Left lobe of liver (tissue), 2 donors: ENCODE data around the gene ARL16. TPM values are rescaled to one million over a fixed set of nuclear protein-coding genes. Genes with fewer than 3 reads are reported as not detected.

ENCODE experiments used
- ATAC-seq: fragments of 200-7000 bp; cut with Tn5 transposase; one replicate; pipeline ENCODE4 v1.9.1; 2020; ENCODE audit warnings: mild to moderate bottlenecking, moderate library complexity
- DNase-seq: peaks from one replicate; pipeline ENCODE4 v3.0.0-alpha.2; 2020; ENCODE audit warnings: low spot score
- total RNA-seq: library from RNA; stranded (reverse); gene quantifications from one replicate; pipeline ENCODE4 v1.2.1, GENCODE V29; 2021
- donor health status: DM: no; HTN: no; CAD: no; lungs with moderate emphysema.
- donor health status: DM: no; HTN: yes; CAD: no.

ARL16 gene
- total RNA-seq, 1 donor from 2014 or later = 5.1 TPM

DNA sequence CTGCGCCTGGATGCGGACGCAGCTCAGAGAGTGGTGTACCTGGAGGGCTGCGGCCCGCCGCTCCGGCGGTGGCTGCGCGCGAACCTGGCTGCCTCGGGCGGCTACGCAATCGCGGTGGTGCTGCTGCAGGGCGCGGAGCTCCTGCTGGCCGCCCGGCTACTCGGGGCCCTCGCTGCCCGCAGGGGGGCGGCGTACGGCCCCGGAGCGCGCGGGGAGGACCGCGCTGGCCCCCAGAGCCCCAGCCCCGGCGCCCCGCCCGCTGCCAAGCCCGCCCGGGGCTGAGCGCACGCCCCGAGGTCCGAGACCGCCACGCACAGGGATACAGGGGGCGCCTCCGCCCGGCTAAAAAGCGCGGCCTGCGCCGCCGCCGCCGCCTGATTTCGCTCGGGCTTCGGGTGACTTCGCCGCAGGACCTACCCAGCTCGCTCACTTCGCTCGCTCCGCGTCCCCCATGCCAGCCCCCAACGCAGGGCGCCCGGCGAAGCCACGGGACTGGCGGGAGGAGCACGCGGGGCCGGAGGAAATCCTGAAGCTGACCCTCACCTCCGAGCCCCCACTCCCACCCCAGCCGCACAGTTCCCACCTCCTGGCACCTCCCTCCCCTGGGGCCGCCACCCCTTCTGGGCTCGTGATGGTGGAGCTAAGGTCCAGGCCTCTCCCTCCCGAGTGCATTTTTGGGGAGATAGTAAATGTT lies 35.4 kb downstream of the ARL16 start:
- DNase-seq (no peak), ATAC-seq (no peak)

DNA sequence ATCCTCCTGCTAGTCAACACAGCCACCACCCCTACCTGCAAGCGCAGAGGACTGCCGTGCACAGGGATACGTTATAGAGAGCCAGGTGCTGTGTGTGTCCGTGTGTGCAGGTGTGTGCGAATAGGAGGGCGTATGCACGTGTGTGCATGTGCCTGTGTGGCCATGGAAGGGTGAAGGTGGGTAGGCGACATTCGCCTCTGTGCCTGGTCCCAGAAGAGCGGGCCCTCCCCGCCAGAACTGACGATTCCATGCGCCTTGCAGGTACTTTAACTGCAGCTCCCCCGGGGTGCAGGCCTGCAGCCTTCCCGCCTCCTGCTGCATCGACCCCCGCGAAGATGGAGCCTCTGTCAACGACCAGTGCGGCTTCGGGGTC lies 36.0 kb downstream of the ARL16 start:
- DNase-seq (no peak), ATAC-seq (no peak)

DNA sequence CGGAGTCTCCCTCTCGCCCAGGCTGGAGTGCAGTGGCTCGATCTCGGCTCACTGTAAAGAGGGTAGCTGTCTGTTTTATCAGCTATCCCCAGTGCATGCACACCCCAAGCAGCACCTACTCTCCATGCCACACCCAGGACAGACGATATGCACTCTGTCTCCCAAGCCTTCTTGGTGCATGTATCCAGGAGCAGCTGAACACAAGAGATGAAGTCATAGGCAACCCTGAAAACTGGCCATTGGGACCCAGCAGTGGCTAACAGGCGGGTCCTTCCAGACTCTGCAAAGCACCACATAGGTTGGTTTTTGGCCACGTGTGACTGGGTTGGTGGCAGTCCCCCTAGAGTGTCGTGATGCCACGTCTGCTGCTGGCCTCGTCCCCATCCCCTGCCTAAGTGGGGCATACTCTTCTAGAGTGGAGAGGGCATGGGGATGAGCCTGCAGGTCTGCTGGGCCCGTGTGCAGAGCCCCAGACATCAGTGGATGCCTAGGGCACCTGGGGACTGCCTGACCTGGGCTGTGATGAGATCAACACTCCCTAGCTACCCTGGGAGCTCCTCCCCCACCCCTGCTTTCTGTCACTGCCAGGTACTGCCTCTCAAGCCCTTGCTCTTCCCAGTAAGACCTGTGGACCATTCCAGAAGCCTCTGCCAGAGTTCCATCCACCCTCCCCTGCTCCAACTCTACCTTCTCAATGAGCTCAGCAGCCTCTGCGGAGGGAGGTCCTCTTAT lies 36.6 kb downstream of the ARL16 start:
- ATAC-seq (no peak), DNase-seq (no peak)

DNA sequence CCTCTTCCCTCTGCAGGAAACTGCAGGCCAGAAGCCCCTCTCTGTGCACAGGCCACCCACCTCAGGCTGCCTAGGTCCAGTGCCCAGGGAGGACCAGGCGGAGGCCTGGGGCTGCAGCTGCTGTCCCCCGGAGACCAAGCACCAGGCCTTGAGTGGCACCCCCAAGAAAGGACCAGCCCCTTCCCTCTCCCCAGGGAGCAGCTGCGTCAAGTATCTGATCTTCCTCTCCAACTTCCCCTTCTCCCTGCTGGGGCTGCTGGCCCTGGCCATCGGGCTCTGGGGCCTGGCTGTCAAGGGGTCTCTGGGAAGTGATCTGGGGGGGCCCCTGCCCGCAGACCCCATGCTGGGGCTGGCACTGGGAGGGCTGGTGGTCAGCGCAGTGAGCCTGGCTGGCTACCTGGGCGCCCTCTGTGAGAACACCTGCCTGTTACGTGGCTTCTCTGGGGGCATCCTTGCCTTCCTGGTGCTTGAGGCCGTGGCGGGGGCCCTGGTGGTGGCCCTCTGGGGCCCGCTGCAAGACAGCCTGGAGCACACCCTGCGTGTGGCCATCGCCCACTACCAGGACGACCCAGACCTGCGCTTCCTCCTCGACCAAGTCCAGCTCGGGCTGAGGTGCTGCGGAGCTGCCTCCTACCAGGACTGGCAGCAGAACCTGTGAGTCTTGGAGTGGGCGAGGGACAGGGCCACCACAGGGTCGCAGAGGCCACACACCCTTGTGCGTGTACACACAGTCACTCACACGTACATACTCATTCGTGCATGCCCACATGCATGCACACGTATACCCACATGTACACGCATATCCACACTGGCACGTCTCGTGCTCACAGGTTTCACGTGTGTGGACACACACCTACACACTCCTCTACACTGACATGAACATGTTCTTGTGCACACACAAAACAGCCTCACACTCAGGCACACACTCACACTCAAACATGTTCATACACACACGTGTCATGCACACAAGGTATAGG lies 38.3 kb downstream of the ARL16 start:
- no peak for ATAC-seq

DNA sequence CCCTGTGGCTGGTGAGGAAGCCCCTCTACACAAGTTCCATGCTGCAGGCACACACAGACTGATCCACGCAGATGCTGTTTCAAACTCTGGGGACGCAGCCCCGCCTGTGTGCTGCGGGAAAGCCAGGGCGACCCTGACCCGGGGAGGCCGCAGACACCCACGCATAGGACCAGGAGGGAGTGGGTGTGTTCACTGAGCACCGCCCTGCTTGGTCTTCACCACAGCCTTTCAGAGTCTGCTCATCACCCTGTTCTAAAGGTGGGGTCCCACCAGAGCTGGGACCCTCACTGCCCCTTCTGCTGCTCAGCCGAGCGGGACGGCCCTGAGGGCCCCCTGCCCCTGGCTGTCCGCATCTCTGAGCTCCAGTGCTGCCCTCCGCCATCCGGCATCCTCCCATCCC lies 39.1 kb downstream of the ARL16 start:
- ATAC-seq (no peak), DNase-seq (no peak)

More for the DNA sequence above, 38.3 kb downstream of the ARL16 start:
- DNase-seq = no peak

DNA sequence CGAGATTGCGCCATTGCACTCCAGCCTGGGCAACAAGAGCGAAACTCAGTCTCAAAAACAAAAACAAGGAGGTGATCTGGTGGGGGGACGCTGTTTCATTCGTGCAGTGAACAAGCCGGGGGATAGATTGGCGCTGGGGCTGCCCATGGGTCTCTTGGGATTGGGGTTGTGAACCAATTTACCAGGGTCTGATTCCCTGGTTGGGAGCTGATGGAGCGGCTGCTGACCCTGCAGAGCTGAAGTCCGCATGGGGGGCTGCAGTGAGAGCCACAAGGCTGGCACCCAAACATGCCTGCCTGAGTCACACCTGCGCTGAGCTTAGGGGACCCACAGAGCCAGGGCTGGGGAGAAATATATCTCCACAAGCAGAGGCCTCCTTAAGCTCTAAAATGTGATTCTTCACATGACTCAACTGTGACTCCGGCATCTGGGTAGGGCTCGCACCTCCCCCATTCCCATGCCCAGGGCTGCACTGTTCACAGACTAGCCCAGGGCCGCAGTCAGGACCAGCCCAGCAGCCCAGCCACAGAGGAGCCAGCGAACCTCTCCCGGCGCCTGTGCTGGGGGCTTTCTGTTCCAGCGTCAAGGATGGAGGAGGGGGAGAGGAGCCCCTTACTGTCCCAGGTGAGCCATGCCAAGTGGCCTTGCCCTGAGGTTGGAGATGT lies 41.6 kb downstream of the ARL16 start:
- DNase-seq (no peak), ATAC-seq (no peak)

DNA sequence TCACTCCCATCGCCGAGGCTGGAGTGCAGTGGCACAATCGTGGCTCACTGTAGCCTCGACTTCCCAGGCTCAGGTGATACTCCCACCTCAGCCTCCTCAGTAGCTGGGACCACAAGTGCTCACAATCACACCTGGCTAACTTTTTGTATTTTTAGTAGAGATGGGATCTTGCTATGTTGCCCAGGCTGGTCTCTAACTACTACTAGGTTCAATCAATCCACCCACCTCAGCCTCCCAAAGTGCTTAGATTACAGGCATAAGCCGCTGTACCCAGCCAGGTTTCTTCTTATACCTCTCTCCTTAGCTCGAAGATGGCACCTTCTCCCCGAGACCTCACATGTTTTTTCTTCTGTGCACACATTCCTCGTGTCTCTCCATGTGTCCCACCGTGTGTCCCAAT lies 43.6 kb downstream of the ARL16 start:
- ATAC-seq = no peak
- DNase-seq = no peak

DNA sequence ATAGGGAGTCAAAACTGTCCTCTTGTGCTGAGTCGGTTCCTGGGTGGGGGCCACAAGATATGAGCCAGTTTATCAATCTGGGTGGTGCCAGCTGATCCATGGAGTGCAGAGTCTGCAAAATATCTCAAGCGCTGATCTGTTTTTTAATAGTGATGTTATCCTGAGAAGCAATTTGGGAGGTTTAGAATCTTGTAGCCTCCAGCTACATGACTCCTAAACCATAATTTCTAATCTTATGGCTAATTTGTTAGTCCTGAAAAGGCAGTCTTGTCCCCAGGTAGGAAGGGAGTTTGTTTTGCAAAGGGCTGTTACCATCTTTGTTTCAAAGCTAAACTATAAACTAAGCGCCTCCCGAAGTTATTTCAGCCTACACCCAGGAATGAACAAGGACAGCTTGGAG lies 44.9 kb downstream of the ARL16 start:
- DNase-seq (no peak), ATAC-seq (no peak)

DNA sequence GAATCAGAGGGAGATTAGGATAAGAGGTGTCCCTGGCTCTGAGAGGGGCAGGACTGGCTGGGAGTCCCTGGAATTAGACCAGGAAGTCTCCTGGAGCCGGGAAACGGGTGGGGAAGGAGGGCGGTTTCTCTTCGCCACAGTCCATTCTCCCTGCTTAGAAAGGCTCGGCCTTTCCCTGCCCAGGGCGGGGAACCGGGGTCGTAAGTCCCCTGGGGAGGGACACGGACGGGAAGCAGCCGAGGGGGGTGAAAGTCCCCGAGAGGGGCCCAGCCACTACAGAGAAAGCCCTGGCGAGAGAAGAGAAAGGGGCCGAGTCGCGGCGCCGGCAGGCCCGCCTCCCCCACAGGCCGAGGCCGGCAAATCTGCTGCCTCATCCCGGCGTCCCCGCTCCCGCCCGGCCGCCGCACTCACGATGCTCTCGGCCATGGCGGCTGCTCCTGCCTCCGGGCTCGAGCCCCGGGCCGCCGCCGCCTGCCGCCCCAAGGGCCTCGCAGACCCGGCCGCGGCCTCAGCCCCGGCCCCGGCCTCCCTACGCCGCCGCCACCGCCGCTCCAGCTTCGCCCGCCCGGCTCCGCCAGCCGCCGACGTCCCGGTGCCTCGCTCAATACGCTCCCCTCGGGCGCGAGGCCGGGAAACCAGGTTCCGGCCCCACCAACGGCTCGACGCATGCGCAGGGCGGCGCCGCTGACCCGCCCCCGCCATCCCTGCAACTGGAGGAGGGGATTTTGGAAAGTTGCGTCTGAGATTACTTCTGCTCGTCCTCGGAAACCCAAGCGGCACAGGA lies 46.9 kb downstream of the ARL16 start, which contains the start of the genes NPLOC4 and TSPAN10:
Gene NPLOC4 (minus strand): TSS at position 608 of the 784 bp plus-strand sequence. CDS start 182 bp downstream, at position 426.
Gene TSPAN10 (plus strand): TSS at position 692 of the 784 bp plus-strand sequence. CDS start 5,217 bp downstream, outside the sequence.
- DNase-seq (peak; percentile 88), ATAC-seq (peak; percentile 87)

DNA sequence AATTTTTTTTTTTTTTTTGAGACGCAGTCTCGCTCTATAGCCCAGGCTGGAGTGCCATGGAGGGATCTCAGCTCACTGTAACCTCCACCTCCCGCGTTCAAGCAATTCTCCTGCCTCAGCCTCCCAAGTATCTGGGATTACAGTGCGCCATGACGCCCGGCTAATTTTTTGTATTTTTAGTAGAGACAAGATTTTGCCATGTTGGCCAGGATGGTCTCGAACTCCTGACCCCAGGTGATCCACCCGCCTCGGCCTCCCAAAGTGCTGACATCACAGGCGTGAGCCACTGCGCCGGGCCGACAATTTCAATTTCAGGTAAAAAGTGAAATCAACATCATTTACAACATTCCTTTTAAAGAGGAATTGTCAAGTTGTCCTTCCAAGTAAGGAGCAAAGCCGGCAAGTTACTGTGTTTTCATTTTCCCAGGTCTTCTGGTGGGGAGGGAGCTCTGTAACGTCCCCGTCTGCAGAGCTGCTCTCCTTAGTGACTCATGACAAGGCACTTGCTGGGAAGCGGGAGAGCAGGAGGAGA lies 47.6 kb downstream of the ARL16 start:
- ATAC-seq (peak; percentile 49), DNase-seq (no peak)

DNA sequence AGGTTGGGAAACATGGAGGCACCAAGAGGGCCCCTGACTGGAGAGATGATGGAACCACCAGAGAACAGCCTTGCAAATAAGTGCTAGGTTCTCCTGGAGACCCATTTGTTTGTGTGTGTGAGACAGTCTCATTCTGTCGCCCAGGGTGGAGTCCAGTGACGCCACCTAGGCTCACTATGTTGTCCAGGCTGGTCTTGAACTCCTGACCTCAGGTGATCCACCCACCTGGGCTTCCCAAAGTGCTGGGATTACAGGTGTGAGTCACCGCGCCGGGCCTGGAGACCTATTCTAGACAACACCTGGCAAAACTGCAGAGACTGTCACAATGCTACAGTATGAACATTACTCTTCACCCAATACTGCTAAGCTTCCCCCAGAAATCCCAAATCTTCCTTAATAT lies 48.2 kb downstream of the ARL16 start:
- DNase-seq = no peak
- peak; percentile 2 for ATAC-seq

DNA sequence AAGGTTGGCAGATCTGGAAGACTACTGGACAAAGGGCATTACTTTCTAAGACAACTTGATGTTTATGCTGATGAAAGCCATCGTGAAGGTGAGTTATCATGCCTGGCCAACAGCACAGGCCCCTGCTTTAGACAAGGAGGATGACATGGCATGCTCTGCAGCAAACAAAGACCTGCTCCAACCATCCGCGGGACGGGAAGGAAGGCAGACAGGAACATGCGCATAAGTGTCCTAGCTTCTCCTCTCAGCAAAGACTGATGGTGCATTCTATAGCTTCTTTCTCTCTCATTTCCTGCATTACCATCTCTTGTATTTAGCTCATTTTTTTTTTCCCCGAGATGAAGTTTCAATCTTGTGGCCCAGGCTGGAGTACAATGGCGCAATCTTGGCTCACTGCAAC lies 52.1 kb downstream of the ARL16 start:
- no peak for ATAC-seq
- DNase-seq = no peak

Other genes starting within 250 kb of the ARL16 start
- gene ACTG1, start 171.0 kb downstream of the ARL16 start, total RNA-seq = 264 TPM
- gene FSCN2, start 155.4 kb downstream of the ARL16 start, total RNA-seq = 0.18 TPM
- gene FAAP100, start 131.4 kb downstream of the ARL16 start, total RNA-seq = 18.9 TPM
- gene NPLOC4, start 46.7 kb downstream of the ARL16 start, total RNA-seq = 49.5 TPM
- gene TSPAN10, start 46.6 kb downstream of the ARL16 start, total RNA-seq = 1.5 TPM
- 0.40 TPM for gene PDE6G, start 27.3 kb downstream of the ARL16 start, total RNA-seq
- gene OXLD1, start 17.2 kb downstream of the ARL16 start, total RNA-seq = 18.3 TPM
- 7.0 TPM for gene CCDC137, start 17.1 kb downstream of the ARL16 start, total RNA-seq
- gene HGS, start 214 bp upstream of the ARL16 start, total RNA-seq = 40.3 TPM
- 75.7 TPM for gene MRPL12, start 19.6 kb upstream of the ARL16 start, total RNA-seq
- gene SLC25A10, start 28.5 kb upstream of the ARL16 start, total RNA-seq = 105 TPM
- gene GCGR, start 120.4 kb upstream of the ARL16 start, total RNA-seq = 109 TPM
- gene MCRIP1, start 149.5 kb upstream of the ARL16 start, total RNA-seq = 17.9 TPM
- gene PPP1R27, start 151.3 kb upstream of the ARL16 start, total RNA-seq = not detected
- gene P4HB, start 176.7 kb upstream of the ARL16 start, total RNA-seq = 1,392 TPM
- gene ARHGDIA, start 187.5 kb upstream of the ARL16 start, total RNA-seq = 109 TPM
- gene ALYREF, start 207.8 kb upstream of the ARL16 start, total RNA-seq = 14.5 TPM
- gene ANAPC11, start 207.9 kb upstream of the ARL16 start, total RNA-seq = 95.7 TPM
- gene NPB, start 218.4 kb upstream of the ARL16 start, total RNA-seq = 0.13 TPM
- 113 TPM for gene PCYT2, start 227.6 kb upstream of the ARL16 start, total RNA-seq
- gene SIRT7, start 234.4 kb upstream of the ARL16 start, total RNA-seq = 18.0 TPM
- gene MAFG, start 243.9 kb upstream of the ARL16 start, total RNA-seq = 12.6 TPM